ENCODE measurements around the gene MAPKAP1.

MAPKAP1 gene

GRCh38 chr9:125487842-125488241 lies 219.2 kb downstream of the MAPKAP1 start:
- Histone ChIP-seq H3K4me1 (ENCODE audit: insufficient read depth, low read length, severe bottlenecking) (no peaks in the 10 kb centered on the region), H3K4me3 (ENCODE audit: low read depth, low read length, poor library complexity, severe bottlenecking) (no peak overlapping the region), H2AFZ (ENCODE audit: low read length) (no peak overlapping the region), H3K9me2 (ENCODE audit: low read depth, low read length) (no peaks in the 10 kb centered on the region), H3K36me3 (ENCODE audit: insufficient read depth, low read length) (peaks cover 7% of the 10 kb centered on the region; the same call in 1 of the 2 replicates), H4K20me1 (ENCODE audit: insufficient read depth, low read length) (no peaks in the 10 kb centered on the region), H3K79me2 (ENCODE audit: insufficient read depth, low read length) (no peaks in the 10 kb centered on the region), H3K27ac (ENCODE audit: low read depth, low read length, poor library complexity, severe bottlenecking) (no peak overlapping the region), H3K4me2 (ENCODE audit: low read length) (no peak overlapping the region), H3K9me3 (ENCODE audit: low read length) (no peaks in the 10 kb centered on the region), H3K27me3 (ENCODE audit: insufficient read depth, low read length) (no peaks in the 10 kb centered on the region), H3F3A (ENCODE audit: insufficient read depth, low read length) (no peaks in the 10 kb centered on the region), H3K9ac (ENCODE audit: low read length) (no peak overlapping the region)
- no peak for TF ChIP-seq CTCF (IDR thresholded peaks at IDR 0.05; ENCODE audit: low read length)

GRCh38 chr9:125486576-125486975 lies 220.4 kb downstream of the MAPKAP1 start:
- H3K27ac ChIP-seq (ENCODE audit: low read depth, low read length, poor library complexity, severe bottlenecking) = no peak overlapping the region
- H3K36me3 ChIP-seq (ENCODE audit: insufficient read depth, low read length) = peaks cover 7% of the 10 kb centered on the region; the same call in 1 of the 2 replicates
- no peak overlapping the region for H3K4me3 ChIP-seq (ENCODE audit: low read depth, low read length, poor library complexity, severe bottlenecking)
- H3K79me2 ChIP-seq (ENCODE audit: insufficient read depth, low read length) = no peaks in the 10 kb centered on the region
- TF ChIP-seq CTCF (IDR thresholded peaks at IDR 0.05; ENCODE audit: low read length) (no peak), EZH2 (IDR thresholded peaks at IDR 0.05; ENCODE audit: borderline replicate concordance, low read length) (no peak)
- H3K4me1 ChIP-seq (ENCODE audit: insufficient read depth, low read length, severe bottlenecking) = no peaks in the 10 kb centered on the region
- no peaks in the 10 kb centered on the region for H3K9me2 ChIP-seq (ENCODE audit: low read depth, low read length)
- no peaks in the 10 kb centered on the region for H4K20me1 ChIP-seq (ENCODE audit: insufficient read depth, low read length)
- no peaks in the 10 kb centered on the region for H3K9me3 ChIP-seq (ENCODE audit: low read length)
- no peaks in the 10 kb centered on the region for H3F3A ChIP-seq (ENCODE audit: insufficient read depth, low read length)
- H3K27me3 ChIP-seq (ENCODE audit: insufficient read depth, low read length) = no peaks in the 10 kb centered on the region
- no peak overlapping the region for H3K9ac ChIP-seq (ENCODE audit: low read length)
- no peak overlapping the region for H3K4me2 ChIP-seq (ENCODE audit: low read length)
- H2AFZ ChIP-seq (ENCODE audit: low read length) = no peak overlapping the region

- no peaks in the 10 kb centered on the region for H3K9me2 ChIP-seq (ENCODE audit: low read depth, low read length)
- H3K9me3 ChIP-seq (ENCODE audit: low read length) = no peaks in the 10 kb centered on the region
- H2AFZ ChIP-seq (ENCODE audit: low read length) = no peak overlapping the region
- no peaks in the 10 kb centered on the region for H3K27me3 ChIP-seq (ENCODE audit: insufficient read depth, low read length)
- H3K79me2 ChIP-seq (ENCODE audit: insufficient read depth, low read length) = no peaks in the 10 kb centered on the region
- no peaks in the 10 kb centered on the region for H4K20me1 ChIP-seq (ENCODE audit: insufficient read depth, low read length)
- H3K9ac ChIP-seq (ENCODE audit: low read length) = no peak overlapping the region
- no peak overlapping the region for H3K4me3 ChIP-seq (ENCODE audit: low read depth, low read length, poor library complexity, severe bottlenecking)
- H3K4me1 ChIP-seq (ENCODE audit: insufficient read depth, low read length, severe bottlenecking) = no peaks in the 10 kb centered on the region
- no peaks in the 10 kb centered on the region for H3F3A ChIP-seq (ENCODE audit: insufficient read depth, low read length)
- no peak for TF ChIP-seq EZH2 (IDR thresholded peaks at IDR 0.05; ENCODE audit: borderline replicate concordance, low read length)
- no peak for TF ChIP-seq CTCF (IDR thresholded peaks at IDR 0.05; ENCODE audit: low read length)
- H3K4me2 ChIP-seq (ENCODE audit: low read length) = no peak overlapping the region
- H3K27ac ChIP-seq (ENCODE audit: low read depth, low read length, poor library complexity, severe bottlenecking) = no peak overlapping the region
- peaks cover 7% of the 10 kb centered on the region; the same call in 1 of the 2 replicates for H3K36me3 ChIP-seq (ENCODE audit: insufficient read depth, low read length)
Observed at GRCh38 chr9:125486152-125486508, 220.9 kb downstream of the MAPKAP1 start.
